Upper lobe of left lung (tissue), 4 donors: ENCODE data around the gene CFAP58.

Experiments used
- POLR2AphosphoS5 ChIP-seq, 2 donors: sonication (generic); formaldehyde crosslinking; IDR thresholded peaks; one replicate each; pipeline ENCODE4 v1.5.1; 2017; ENCODE audit warnings: antibody characterized with exemption in 2 of 2
- TF ChIP-seq, protein P1 (sequence below), 6 experiments: fragments of 450-650 bp in 4 of 6; fragments of 200-600 bp in 2 of 6; sonication (generic) in 2 of 6; IDR thresholded peaks; one replicate each; pipeline ENCODE4 v1.5.1; 2016 to 2019; ENCODE audit warnings: antibody characterized with exemption in 6 of 6

DNA sequence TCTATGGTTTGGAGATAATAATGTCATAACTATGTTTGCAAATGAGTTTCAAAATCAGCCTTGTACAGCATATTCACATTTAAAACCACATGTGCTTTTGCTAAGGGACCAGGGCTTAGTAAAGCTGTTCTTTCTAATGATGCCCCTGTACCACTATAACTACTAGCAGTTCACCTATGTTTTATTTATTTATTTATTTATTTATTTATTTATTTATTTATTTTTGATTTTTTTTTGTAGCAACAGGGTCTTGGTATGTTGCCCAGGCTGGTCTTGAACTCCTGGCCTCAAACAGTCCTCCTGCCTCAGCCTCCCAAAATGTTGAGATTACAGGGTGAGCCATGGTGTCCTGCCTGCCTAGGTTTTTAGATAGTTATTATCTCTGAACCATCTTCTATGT, 96.9 kb downstream of the CFAP58 start:
- TF ChIP-seq, protein P1, sequence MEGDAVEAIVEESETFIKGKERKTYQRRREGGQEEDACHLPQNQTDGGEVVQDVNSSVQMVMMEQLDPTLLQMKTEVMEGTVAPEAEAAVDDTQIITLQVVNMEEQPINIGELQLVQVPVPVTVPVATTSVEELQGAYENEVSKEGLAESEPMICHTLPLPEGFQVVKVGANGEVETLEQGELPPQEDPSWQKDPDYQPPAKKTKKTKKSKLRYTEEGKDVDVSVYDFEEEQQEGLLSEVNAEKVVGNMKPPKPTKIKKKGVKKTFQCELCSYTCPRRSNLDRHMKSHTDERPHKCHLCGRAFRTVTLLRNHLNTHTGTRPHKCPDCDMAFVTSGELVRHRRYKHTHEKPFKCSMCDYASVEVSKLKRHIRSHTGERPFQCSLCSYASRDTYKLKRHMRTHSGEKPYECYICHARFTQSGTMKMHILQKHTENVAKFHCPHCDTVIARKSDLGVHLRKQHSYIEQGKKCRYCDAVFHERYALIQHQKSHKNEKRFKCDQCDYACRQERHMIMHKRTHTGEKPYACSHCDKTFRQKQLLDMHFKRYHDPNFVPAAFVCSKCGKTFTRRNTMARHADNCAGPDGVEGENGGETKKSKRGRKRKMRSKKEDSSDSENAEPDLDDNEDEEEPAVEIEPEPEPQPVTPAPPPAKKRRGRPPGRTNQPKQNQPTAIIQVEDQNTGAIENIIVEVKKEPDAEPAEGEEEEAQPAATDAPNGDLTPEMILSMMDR (IDR thresholded peaks at IDR 0.05): no peak
- no peak for TF ChIP-seq POLR2AphosphoS5 (IDR thresholded peaks at IDR 0.05)
